Caki2 (cell line): ENCODE measurements around the gene CLSTN2. TPM values are rescaled to one million over a fixed set of nuclear protein-coding genes. Genes with fewer than 3 reads are reported as not detected.
A peak's percentile ranks its signal among the peaks of the same experiment; 100 is the strongest.

Experiments used
- DNase-seq: peaks from one replicate; pipeline ENCODE4 v3.0.0-alpha.2; 2015; ENCODE audit warnings: low read depth
- in situ Hi-C: cut with HindIII; loops from 2 replicates; pipeline ENCODE4 v1.10.0; 2016; ENCODE audit warnings: low sequenced_read_pairs, low pct_unique_long_range_greater_than_20kb, mixed read lengths
- total RNA-seq: library from RNA; depleted of rRNA; stranded (reverse); fragments of >200 nt; shearing (Covaris generic); gene quantifications from 2 replicates; pipeline ENCODE4 v1.2.3, GENCODE V29; 2014; ENCODE audit warnings: low replicate concordance

CLSTN2 gene
- total RNA-seq, 1 experiment from 2014 or later, result 37.8 TPM

DNA sequence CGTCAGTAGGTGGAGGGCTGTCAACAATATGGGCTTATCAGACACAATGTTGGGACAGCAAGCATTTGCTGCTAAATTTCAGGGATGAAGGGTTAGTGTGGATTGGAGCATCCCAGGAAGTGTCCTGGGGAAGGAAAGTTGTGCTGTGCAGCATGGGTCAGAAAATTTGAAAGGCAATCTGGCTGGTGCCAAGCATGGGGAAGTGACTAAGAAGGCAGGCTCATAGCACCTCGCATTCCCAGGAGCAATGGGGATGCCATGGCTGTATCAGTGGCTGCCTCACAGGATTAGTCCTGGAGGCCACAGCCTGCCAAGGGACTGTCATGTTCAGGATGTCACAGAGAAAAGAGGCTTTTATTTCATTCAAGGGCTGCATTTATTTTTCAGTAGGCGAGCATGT, 420.5 kb downstream of the CLSTN2 start:
- in situ Hi-C loops, result no loop called here
- no peak for DNase-seq

DNA sequence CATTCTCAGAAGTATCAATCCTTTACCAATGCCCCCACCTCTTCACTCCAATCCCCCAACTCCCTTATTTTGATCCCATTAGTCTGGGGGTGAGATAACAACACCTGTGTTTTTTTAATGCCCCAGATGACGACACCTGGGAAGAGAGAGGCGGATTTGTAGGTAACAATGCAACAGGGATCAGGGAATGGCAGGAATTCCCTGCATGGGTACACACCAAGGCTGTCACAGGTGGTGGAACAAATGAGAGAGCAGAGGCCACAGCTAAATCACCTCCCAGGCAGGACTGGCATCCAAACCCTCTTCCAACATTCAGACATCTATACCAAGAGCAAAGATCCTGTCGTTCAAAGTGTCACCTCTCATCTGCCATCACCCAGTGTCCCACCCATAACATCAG, 423.7 kb downstream of the CLSTN2 start:
- in situ Hi-C loops, result no loop called here
- DNase-seq, result peak; percentile 9

DNA sequence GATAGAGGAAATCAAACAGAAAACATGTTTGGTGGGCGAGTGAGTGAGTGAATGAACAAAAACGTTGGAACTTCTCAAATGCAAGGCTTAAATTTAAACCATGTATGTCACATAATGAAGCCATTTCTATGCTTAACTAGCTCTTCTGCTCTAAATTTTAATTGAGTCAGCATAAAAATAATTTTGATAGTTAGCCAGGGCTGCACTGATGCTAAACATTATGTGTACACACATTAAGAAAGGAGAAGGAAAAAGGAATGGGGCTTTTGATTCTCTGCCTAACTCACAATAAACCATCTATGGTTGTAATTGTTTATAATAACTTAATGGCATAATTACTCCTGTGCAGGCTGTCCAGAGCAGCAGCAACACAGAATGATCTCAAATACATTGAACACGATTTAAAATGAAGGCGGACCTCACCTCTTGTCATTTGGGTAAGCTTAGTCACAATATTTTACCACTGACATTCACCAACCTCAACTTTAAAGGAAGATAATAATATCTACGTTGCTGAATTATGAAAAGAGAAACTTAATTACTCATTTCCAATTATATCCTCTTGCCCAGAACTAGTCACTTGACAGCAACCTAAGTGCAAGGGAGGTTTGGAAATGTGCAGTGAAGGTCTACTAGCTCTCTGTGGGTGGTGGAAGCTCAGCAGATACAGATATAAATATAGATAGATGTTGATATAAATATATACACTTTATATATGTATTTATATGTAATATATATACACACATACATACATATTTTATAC, 424.4 kb downstream of the CLSTN2 start:
- DNase-seq, result no peak
- in situ Hi-C loops, result no loop called here

DNA sequence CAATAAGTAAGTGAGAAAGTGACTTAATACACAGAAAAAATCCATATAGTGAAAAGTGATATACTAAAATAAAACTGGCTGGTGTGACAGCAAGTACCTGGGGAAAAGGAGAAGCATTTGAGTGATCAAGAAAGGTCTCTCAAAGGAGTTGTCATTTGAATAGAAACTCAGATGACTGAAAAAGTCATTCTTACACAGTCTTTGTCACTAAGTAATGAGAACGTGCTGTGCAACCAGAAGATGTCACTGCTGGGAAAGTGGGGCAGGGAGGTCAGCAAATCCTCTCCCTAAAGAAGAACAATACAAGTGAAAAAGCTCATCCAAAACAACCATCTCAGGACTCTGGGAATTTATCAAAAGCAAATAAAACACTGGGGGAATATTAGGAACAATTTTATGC, 425.3 kb downstream of the CLSTN2 start:
- in situ Hi-C loops, result no loop called here
- no peak for DNase-seq

DNA sequence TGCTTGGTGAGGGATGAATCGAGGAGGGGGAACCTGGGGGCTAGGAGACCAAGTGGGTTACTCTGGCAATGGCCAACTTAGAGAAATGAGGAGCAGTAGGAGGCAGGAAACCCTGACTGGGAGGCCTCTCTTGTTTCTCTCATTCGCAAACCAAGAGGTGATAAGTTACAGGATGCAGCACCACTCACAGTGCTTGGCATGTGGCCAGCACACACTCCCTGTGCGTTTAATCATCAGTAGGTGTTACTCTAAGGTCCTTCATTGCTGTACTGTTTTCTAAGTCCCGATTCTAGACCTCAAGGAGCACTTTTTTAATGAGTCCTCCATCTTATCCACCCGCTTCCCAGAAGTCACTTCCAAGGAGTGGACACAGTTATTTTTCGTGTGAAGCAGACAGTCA, 428.8 kb downstream of the CLSTN2 start:
- in situ Hi-C loops, result no loop called here
- DNase-seq, result no peak

DNA sequence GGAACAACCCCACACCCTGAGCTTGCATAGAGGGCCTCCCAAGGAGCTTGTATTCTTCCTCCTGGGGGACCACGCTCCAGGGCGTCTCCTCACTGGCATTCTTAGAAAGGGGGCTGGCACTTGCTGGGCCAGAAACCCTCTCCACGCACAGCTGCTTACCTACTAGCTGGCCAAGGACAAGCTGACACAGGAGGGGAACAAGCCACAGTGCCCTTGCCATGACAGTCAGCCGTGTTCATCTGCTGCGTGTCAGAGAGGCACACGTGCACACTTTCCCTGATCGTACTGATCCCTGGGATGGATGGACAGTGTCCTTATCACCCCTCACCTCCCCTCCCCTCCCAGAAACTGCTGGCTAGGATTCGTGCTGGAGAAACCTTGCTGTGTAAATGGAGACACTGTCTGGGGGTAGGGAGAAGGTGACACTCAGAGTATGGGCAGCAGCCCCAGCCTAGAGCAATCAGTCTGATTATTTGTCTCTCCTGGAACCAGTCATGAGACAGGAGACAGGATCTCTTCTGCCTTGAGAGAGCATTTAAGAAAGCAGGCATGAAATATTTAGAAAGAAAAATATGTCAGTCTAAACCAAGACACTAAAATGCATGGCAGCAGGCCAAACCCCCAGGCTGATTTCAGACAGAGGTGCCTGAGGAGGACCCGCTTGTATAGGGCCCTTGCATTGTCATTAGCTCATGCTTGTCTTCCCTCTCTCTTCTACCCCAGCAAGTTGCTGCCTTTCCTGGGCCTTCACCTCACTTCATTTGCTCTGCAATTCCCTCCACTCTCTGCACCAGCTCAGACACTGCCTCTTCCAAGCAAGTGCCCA, 431.1 kb downstream of the CLSTN2 start:
- in situ Hi-C loops, result no loop called here
- DNase-seq, result no peak

DNA sequence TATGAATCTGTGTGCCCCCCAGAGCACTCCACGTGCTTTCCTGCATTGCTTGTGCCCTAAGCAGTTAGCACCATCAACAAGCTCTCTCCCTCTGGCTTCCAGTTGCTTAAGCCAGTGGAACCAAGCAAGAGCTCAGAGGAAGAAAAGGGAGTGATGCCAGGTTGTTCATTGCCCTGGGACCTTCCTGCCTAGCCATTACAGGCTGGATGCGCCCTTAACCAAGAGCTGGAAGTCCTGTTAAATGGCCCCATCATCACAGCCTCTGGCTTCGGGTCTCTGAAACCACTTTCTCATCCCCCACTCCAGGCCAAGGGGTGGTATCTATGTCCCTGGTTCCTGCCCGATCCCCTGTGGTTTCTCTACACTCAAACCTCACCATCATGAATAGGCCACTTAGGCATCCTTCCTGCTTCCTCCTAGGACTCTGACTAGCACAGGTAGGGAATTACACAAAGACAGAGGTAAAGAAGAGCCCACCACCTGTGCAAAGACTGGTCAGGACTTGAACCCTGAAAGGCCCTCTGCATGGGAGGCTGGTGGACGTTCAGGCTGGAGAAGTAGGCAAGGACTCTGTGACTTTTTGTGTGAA, 433.3 kb downstream of the CLSTN2 start:
- in situ Hi-C loops, result no loop called here
- no peak for DNase-seq

DNA sequence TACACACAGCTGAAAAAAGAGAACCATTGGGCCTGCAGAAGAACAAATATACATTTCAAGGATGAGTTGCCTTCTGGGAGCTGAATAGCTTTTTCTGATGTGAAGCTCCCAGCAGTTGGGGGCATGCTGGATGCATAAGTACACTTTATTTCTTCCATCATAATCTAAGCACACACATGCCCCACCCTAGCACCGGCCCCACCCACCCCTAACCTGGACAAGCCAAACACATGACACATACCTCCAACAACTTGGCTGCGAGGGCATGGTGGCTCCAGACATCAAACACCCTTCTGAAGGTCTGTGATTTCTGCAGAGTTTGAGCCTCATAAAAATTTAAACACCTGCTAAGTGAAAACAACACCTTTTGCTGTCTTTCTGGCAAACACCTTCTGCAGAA, 435.7 kb downstream of the CLSTN2 start:
- in situ Hi-C loops, result no loop called here
- no peak for DNase-seq

DNA sequence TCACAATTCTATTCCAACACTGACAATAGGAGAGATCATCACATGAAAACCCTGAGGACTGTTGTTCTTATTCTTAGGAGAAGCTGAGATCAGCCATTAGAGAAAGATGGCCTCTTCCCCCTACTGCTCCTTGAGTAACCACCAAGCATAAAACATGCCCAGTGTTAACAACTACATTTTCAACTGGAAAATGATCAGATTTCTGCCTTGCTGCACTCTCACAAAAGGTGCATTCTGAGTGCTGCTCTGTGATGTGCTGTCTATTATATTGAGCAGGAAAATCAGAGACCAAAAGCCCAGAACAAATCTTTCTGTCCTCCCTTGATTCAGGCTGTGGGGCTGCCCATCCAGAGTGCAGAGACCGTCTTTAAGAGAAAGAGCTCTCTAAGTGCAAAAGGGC, 438.2 kb downstream of the CLSTN2 start:
- in situ Hi-C loops, result no loop called here
- no peak for DNase-seq

DNA sequence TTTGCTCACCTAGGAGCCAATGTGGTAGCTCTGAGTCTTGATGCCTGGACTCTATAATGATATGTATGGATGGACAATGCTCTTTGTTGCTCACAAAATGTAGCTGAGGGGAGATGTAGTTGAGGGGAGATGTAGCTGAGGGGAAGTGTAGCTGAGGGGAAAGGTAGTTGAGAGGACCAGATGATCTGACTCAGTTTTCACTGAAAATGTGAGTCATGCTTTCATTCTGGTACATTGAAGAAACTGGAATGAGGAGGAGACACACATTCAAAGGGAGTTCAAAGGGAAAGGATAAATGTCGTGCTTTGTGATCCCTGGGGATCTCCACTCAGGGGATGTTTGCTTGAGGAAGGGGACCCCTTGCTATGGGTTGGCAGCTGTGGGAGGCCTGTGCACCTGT, 440.0 kb downstream of the CLSTN2 start:
- no peak for DNase-seq
- in situ Hi-C loops, result no loop called here

DNA sequence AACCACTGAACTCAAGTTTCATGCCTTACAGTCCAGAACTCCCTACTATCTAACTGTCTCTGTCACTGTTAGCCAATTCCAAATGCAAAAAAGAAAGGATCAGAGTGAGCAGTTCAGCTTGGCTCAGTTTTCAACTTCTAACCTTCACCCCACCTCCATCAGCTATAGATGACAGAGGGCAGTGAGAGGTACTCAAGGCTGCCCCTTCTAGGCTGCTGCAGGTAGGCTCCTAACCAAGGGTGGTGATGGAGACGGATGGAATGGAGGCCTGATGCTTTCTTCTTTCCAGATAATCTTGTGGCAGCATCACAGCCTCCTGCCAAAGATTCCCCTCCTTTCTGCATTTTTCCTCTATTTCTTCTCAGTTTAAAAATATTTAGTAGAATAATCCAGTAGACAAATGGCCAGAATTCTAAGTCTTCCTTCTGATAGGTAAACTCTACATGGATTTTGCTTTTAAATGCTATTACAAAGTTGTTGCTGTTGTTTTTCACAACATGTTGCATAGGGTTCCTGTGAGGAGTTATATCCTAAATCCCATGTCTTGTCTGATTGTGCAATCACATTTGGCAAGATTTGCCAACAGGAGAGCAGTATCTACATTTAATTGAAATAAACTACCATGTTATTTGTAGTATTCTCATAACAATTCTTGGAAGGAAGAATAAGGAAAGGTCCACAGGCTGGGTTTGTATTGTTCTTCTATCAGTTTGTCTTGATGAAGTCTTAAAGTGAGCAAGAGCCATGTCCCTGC, 441.3 kb downstream of the CLSTN2 start:
- no peak for DNase-seq
- in situ Hi-C loops, result no loop called here

DNA sequence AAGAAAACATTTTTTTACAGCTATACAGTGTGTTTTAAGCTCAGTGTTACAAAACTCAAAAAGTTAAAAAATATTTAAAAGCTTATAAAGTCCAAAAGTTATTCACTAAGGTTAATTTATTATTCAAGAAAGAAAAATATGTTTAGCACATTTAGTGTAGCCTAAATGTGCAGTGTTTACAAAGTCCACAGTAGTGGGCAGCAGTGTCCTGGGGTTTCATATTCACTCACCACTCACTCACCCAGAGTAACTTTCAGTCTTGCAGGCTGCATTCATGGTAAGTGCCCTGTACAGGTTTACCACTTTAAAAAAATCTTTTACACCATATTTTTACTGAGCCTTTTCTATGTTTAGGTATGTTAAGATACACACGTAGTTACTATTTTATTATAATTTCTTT, 442.7 kb downstream of the CLSTN2 start:
- in situ Hi-C loops, result no loop called here
- no peak for DNase-seq

DNA sequence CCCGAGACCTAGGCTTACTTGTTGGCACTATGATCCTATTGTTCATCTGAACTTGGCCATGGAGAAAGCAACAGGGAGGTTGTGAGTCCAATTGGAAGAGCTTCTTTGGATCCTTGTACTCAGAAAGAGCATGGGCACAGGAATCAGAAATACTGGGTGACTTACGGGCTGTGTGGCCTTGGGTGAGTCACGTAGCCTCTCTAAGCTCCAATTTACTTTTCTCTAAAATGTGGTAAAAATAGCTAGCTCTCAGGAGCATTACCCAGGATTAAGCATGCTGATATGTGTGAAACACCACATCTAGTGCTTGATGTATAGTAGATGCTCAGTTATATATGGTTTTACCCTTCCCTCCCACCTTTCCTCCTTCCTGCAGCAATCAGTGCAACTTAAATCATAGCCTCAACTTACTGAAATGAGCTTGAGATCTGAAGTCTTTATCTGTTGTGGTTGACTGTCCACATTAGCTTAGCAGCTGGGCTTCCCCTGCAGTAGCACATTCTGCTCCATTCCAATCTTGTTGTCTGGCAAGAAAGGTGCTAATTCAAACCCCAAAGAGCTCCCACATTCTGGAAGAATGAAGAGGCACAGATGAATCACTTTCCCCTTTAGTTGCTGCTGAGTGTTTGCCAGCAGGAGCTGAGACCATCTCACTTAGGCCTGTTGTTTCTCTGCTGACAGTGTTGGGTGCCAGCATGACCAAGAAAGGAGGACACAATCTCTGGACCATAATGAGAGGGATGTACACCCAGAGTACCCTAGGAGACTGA, 443.8 kb downstream of the CLSTN2 start:
- in situ Hi-C loops, result no loop called here
- no peak for DNase-seq

DNA sequence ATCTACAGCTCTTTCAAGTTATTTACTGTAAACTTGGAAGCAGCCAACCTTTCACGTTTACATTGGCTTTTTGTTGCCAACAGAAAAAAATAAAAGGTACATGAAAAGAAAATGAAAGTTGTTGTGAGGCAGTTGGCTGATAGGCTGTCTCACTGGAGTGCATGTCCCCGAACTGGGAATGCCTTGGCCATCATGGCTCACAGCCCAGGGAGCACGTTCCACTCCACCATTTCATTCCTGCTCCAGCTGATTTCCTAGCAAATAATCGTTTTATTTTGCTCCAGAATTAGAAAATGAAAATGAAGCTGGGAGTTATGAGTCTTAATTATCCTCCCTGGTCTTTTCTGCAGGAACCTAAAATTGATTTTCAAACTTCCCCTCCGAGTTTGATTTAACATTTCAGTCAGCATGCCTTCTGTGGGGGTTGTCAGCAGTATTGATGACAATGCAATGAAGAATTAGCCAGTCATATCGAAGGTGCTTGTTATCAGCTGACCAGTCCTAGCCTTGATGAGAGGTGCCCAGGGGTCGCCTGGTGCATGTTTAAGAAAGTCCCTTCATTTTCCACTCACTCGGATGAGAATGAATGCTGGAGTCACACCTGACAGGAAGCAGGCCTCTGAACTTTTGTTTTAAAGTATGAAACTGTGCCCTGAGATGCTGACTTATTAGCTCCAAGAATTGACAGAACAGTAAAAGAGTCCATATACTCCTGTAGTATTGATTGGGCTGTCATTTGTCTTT, 449.2 kb downstream of the CLSTN2 start:
- no peak for DNase-seq
- in situ Hi-C loops, result no loop called here

DNA sequence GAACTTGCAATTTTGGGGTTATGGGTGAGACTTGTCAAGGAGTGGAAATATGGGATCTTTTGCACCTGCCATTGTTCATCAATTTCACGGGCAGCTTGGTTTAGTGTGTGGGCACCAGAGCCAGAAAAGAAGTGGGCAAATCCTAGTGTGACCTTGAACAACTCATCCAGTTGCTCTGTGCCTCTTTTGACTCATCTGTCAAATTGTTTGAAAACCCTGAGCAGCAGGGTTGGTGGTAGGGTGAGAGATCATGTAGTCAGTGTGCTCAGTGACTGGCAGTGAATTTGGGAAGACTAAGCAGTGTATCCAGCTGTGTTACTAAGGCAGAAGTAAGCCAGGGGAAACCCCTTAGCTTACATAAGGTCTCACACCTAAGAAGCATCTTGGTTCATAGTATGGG, 449.9 kb downstream of the CLSTN2 start:
- in situ Hi-C loops, result no loop called here
- DNase-seq, result no peak

DNA sequence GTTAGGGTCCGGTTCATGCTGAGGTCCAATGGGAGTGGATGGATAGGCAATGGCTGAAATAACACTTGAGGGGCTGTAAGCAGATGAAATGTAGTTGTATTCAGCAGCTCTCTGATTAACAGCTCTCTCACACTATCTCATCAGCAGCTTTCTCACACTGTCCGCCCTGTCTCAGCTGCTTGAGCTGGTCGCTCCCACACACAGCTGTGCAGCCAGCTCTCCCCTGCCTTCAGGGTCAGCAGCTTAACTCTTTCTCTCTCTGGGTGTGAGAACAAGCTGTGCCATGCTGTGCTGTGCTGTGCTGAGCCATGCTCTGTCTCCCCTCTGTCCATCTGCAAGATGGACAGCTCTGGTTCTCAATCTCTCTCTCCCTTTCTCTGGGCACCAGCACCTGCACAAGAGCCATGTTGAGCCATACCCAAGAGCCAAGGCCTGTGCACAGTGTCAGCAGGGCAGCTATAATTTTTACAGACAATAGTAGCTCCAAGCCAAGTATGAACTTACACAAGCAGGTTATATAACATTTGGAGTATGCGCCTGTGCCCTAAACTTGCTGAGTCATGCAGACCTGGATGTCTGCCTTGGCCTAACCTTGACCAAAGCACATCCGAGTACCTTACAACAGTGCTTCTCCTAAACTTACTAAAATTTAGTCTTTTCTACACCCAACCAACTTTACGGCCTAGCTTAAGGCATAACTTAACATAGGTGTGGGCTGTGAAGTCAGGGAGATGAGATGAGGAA, 451.5 kb downstream of the CLSTN2 start:
- DNase-seq, result no peak
- in situ Hi-C loops, result no loop called here

DNA sequence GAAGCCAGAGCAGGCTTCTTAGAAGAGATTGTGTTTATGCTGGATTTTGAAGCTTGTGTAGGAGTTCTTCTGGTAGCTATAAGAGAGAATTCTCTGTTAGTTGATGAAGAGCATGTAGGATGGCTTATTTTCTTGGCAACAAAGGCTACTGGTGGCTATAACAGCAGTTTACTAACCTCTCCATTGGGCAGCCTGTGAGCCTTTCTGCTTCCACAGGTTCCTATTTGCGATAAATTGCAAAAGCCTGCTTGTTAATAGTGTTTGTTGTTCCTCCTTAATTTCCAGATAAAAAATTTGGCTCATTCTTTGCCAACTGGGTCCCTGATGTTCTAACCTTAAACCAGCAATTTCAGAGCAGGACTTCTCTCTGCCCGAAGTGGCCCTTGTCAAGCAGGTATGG, 452.3 kb downstream of the CLSTN2 start:
- in situ Hi-C loops, result no loop called here

More for the DNA sequence above, 452.3 kb downstream of the CLSTN2 start:
- no peak for DNase-seq
